WTC11 (cell line): Measurements from ENCODE around the gene RPL39L. TPM values are rescaled to one million over a fixed set of nuclear protein-coding genes. Genes with fewer than 3 reads are reported as not detected.

ENCODE experiments used
- ATAC-seq: fragments of 200-7000 bp; cut with Tn5 transposase; 2 replicates; pipeline ENCODE4 v1.10.0; 2021; ENCODE audit warnings: mild to moderate bottlenecking, moderate library complexity
- CTCF ChIA-PET: fragments of 300-600 bp; sonication (Branson Sonifier 250); formaldehyde crosslinking; loops from one replicate; lab custom pipeline; 2021; ENCODE audit warnings: antibody characterized with exemption; lab: Charles Lee
- POLR2A ChIA-PET: fragments of 350-600 bp; sonication (Branson Sonifier 250); formaldehyde crosslinking; loops from one replicate; lab custom pipeline; 2021; ENCODE audit warnings: antibody characterized with exemption; lab: Charles Lee
- DNase-seq: peaks from one replicate; pipeline ENCODE4 v3.0.0; 2021; ENCODE audit warnings: low spot score
- H3K27ac Mint-ChIP-seq: 2 replicates; pipeline ENCODE4 v1.8.0; 2021; ENCODE audit warnings: mixed read lengths
- H3K27me3 Mint-ChIP-seq: 2 replicates; pipeline ENCODE4 v1.8.0; 2021; ENCODE audit warnings: low read depth, mild to moderate bottlenecking, moderate library complexity, mixed read lengths
- H3K36me3 Mint-ChIP-seq: 2 replicates; pipeline ENCODE4 v1.8.0; 2021; ENCODE audit warnings: mixed read lengths
- H3K4me1 Mint-ChIP-seq: 2 replicates; pipeline ENCODE4 v1.8.0; 2022; ENCODE audit warnings: mixed read lengths
- H3K4me3 Mint-ChIP-seq: 2 replicates; pipeline ENCODE4 v1.8.0; 2021; ENCODE audit warnings: mild to moderate bottlenecking, moderate library complexity, mixed read lengths
- H3K9me3 Mint-ChIP-seq: 2 replicates; pipeline ENCODE4 v1.8.0; 2021; ENCODE audit warnings: mixed read lengths
- AR ChIP-seq: fragments of 250-450 bp; sonication (Bioruptor Pico); IDR thresholded peaks from 2 replicates; pipeline ENCODE4 v1.9.0; 2021; ENCODE audit warnings: mild to moderate bottlenecking
- ARID4B ChIP-seq: sonication (generic); formaldehyde crosslinking; IDR thresholded peaks from 2 replicates; pipeline ENCODE4 v1.8.0; 2023; ENCODE audit warnings: missing genetic modification reagents, mild to moderate bottlenecking, borderline replicate concordance
- CDX4 ChIP-seq: fragments of 250-450 bp; sonication (Bioruptor Pico); IDR thresholded peaks from 2 replicates; pipeline ENCODE4 v1.9.0; 2021; ENCODE audit warnings: moderate library complexity, mild to moderate bottlenecking, inconsistent platforms, borderline replicate concordance
- CREB1 ChIP-seq: sonication (generic); formaldehyde crosslinking; IDR thresholded peaks from 2 replicates; pipeline ENCODE4 v1.8.0; 2023; ENCODE audit warnings: mild to moderate bottlenecking, missing genetic modification reagents
- E2F4 ChIP-seq: sonication (generic); formaldehyde crosslinking; IDR thresholded peaks from 2 replicates; pipeline ENCODE4 v1.8.1; 2022; ENCODE audit warnings: low read depth, mild to moderate bottlenecking, moderate library complexity, missing genetic modification reagents, borderline replicate concordance
- FOXK1 ChIP-seq: sonication (generic); formaldehyde crosslinking; IDR thresholded peaks from 2 replicates; pipeline ENCODE4 v1.8.0; 2022; ENCODE audit warnings: mild to moderate bottlenecking, moderate library complexity, missing genetic modification reagents
- IRF1 ChIP-seq: sonication (generic); formaldehyde crosslinking; IDR thresholded peaks from 2 replicates; pipeline ENCODE4 v1.8.0; 2023; ENCODE audit warnings: missing genetic modification reagents
- OVOL2 ChIP-seq: fragments of 250-450 bp; sonication (Bioruptor Pico); IDR thresholded peaks from 2 replicates; pipeline ENCODE4 v1.9.0; 2021; ENCODE audit warnings: mild to moderate bottlenecking, borderline replicate concordance
- RORB ChIP-seq: fragments of 250-450 bp; sonication (Bioruptor Pico); IDR thresholded peaks from 2 replicates; pipeline ENCODE4 v1.9.0; 2021; ENCODE audit warnings: mild to moderate bottlenecking
- SMAD3 ChIP-seq: sonication (generic); formaldehyde crosslinking; IDR thresholded peaks from 2 replicates; pipeline ENCODE4 v1.8.0; 2022; ENCODE audit warnings: missing genetic modification reagents, mild to moderate bottlenecking, borderline replicate concordance
- STAT6 ChIP-seq: sonication (generic); formaldehyde crosslinking; conservative IDR thresholded peaks from 2 replicates; pipeline ENCODE4 v1.8.1; 2023; ENCODE audit warnings: mild to moderate bottlenecking, low read depth, missing genetic modification reagents, moderate library complexity
- TEAD1 ChIP-seq: sonication (generic); formaldehyde crosslinking; IDR thresholded peaks from 2 replicates; pipeline ENCODE4 v1.8.0; 2022; ENCODE audit warnings: mild to moderate bottlenecking, missing genetic modification reagents
- ZNF416 ChIP-seq: fragments of 250-450 bp; sonication (Bioruptor Pico); IDR thresholded peaks from 2 replicates; pipeline ENCODE4 v1.9.0; 2021; ENCODE audit warnings: mild to moderate bottlenecking, inconsistent platforms
- ZNF671 ChIP-seq: fragments of 250-450 bp; sonication (Bioruptor Pico); IDR thresholded peaks from 2 replicates; pipeline ENCODE4 v1.8.0; 2021; ENCODE audit warnings: mild to moderate bottlenecking
- total RNA-seq: library from RNA; stranded (reverse); gene quantifications from 3 replicates; pipeline ENCODE4 v1.2.3, GENCODE V29; 2021

The RPL39L gene
- total RNA-seq, 1 experiment from 2014 or later = 78.3 TPM

- no peak for TF ChIP-seq TEAD1 (CRISPR knock-in tag)
- no peak for TF ChIP-seq OVOL2 (CRISPR knock-in tag)
- no peak for TF ChIP-seq ZNF416 (CRISPR knock-in tag)
- TF ChIP-seq SMAD3 (CRISPR knock-in tag) = no peak
- TF ChIP-seq ZNF671 (CRISPR knock-in tag) = no peak
- no peak for TF ChIP-seq ARID4B
- TF ChIP-seq E2F4 (CRISPR knock-in tag) = no peak
- TF ChIP-seq RORB (CRISPR knock-in tag) = no peak
- no peak for TF ChIP-seq IRF1
- TF ChIP-seq, all 79 proteins: peak for 0
These were observed 10.9 kb upstream of the RPL39L start (continued) for GRCh38 chr3:187150186-187150585.

GRCh38 chr3:187146389-187146788, 7.1 kb upstream of the RPL39L start:
- H3K27ac Mint-ChIP-seq = no peak overlapping the region
- no peaks in the 10 kb centered on the region for H3K27me3 Mint-ChIP-seq
- peaks cover 82% of the 10 kb centered on the region for H3K36me3 Mint-ChIP-seq
- ATAC-seq (no peak), DNase-seq (no peak)
- peaks cover 55% of the 10 kb centered on the region for H3K9me3 Mint-ChIP-seq
- peaks cover 15% of the 10 kb centered on the region for H3K4me1 Mint-ChIP-seq
- no peak for TF ChIP-seq E2F4 (CRISPR knock-in tag)
- TF ChIP-seq AR (CRISPR knock-in tag) = no peak
- TF ChIP-seq STAT6 (CRISPR knock-in tag) = no peak
- TF ChIP-seq FOXK1 (CRISPR knock-in tag) = no peak
- no peak for TF ChIP-seq CDX4
- no peak for TF ChIP-seq CREB1 (CRISPR knock-in tag)
- no peak for TF ChIP-seq RORB (CRISPR knock-in tag)
- ChIA-PET CTCF (no interaction called here), POLR2A (no interaction called here)
- H3K4me3 Mint-ChIP-seq = no peak overlapping the region
